Uterus (tissue), 4 donors: Measurements from ENCODE around the gene PHLDB3. TPM values are rescaled to one million over a fixed set of nuclear protein-coding genes. Genes with fewer than 3 reads are reported as not detected.
"Not testable (repeated sequence)": the region's sequence is repeated elsewhere in the genome, so short reads cannot be mapped to it uniquely, and the experiment has no call there.

Experiments
- DNase-seq, 2 donors: peaks; one replicate each; pipeline ENCODE4 v3.0.0-alpha.2; 2019 to 2020
- H3K27ac ChIP-seq, 2 donors: fragments of 200-600 bp; sonication (generic); 1 replicate in 1 of 2; 2 replicates in 1 of 2; pipeline ENCODE4 v1.5.1; 2016 to 2018
- H3K27me3 ChIP-seq, 2 donors: fragments of 200-600 bp; sonication (generic); one replicate each; pipeline ENCODE4 v1.5.1; 2018 to 2019; ENCODE audit warnings: control low read depth in 1 of 2
- H3K36me3 ChIP-seq, 2 donors: fragments of 200-600 bp; sonication (generic); one replicate each; pipeline ENCODE4 v1.5.1; 2019; ENCODE audit warnings: control low read depth in 1 of 2
- H3K4me1 ChIP-seq, 2 donors: fragments of 200-600 bp; sonication (generic); one replicate each; pipeline ENCODE4 v1.5.1; 2018 to 2019; ENCODE audit warnings: control low read depth in 1 of 2
- H3K4me3 ChIP-seq, 2 donors: fragments of 200-600 bp; sonication (generic); 1 replicate in 1 of 2; 2 replicates in 1 of 2; pipeline ENCODE4 v1.5.1; 2018 to 2019; ENCODE audit warnings: mild to moderate bottlenecking in 1 of 2
- H3K9me3 ChIP-seq, 2 donors: fragments of 200-600 bp; sonication (generic); one replicate each; pipeline ENCODE4 v1.5.1; 2019; ENCODE audit warnings: control low read depth in 1 of 2
- CTCF ChIP-seq, 4 experiments: fragments of 200-600 bp in 2 of 4; fragments of 450-650 bp in 2 of 4; sonication (generic) in 2 of 4; IDR thresholded peaks; one replicate each; pipeline ENCODE4 v1.5.1; 2016 to 2019; ENCODE audit warnings: antibody characterized with exemption in 4 of 4, mild to moderate bottlenecking in 2 of 4, moderate library complexity in 1 of 4
- POLR2A ChIP-seq, 2 donors: fragments of 450-650 bp; IDR thresholded peaks; one replicate each; pipeline ENCODE4 v1.6.1; 2016; ENCODE audit warnings: antibody characterized with exemption in 2 of 2, mild to moderate bottlenecking in 1 of 2, moderate library complexity in 1 of 2
- intact Hi-C: fragments of 100-400 bp; cut with DNase I; formaldehyde crosslinking; loops from one replicate; pipeline ENCODE4 v1.15.1; 2023; ENCODE audit warnings: low total_unique reads
- total RNA-seq, 4 donors: library from RNA; depleted of rRNA in 3 of 4; stranded (reverse); fragments of >200 nt in 3 of 4; gene quantifications; one replicate each; pipeline versions ENCODE4 v1.1.0 to v1.2.4, GENCODE V29; 2014 to 2023
- donor health status: DM: yes; HTN: yes; CAD: no.

PHLDB3 gene
- total RNA-seq, 4 donors from 2014 or later: 0.51 to 27.1 (median 6.1) TPM

- DNase-seq: peak; percentile 69 to 80
- Histone ChIP-seq H3K4me1 (no peaks in the 10 kb centered on the region), H3K9me3 (no peaks in the 10 kb centered on the region), H3K4me3 (no peak overlapping the region), H3K27me3 (no peaks in the 10 kb centered on the region), H3K36me3 (no peaks in the 10 kb centered on the region), H3K27ac (no peak overlapping the region)
- TF ChIP-seq CTCF (IDR thresholded peaks at IDR 0.05): peak; percentile 89 to 96 (median 94)
- TF ChIP-seq POLR2A (IDR thresholded peaks at IDR 0.05): no peak
- intact Hi-C loops: loop anchor here (2.0 kb wide), 1 partner anchor 72 kb away; no protein-coding TSS in a partner anchor
Measured at GRCh38 chr19:43446746-43447489, 57.6 kb downstream of the PHLDB3 start.

GRCh38 chr19:43445426-43445825 is 59.1 kb downstream of the PHLDB3 start:
- TF ChIP-seq CTCF (IDR thresholded peaks at IDR 0.05) (no peak), POLR2A (IDR thresholded peaks at IDR 0.05) (no peak)
- no peak for DNase-seq
- Histone ChIP-seq H3K4me3 (no peak overlapping the region), H3K9me3 (no peaks in the 10 kb centered on the region), H3K4me1 (no peaks in the 10 kb centered on the region), H3K36me3 (no peaks in the 10 kb centered on the region), H3K27me3 (no peaks in the 10 kb centered on the region), H3K27ac (no peak overlapping the region)
- intact Hi-C loops: no loop called here

- Histone ChIP-seq H3K36me3 (no peaks in the 10 kb centered on the region), H3K4me1 (no peaks in the 10 kb centered on the region), H3K27ac (no peak overlapping the region), H3K9me3 (no peaks in the 10 kb centered on the region), H3K4me3 (no peak overlapping the region), H3K27me3 (no peaks in the 10 kb centered on the region)
- no peak for TF ChIP-seq CTCF (IDR thresholded peaks at IDR 0.05)
- TF ChIP-seq POLR2A (IDR thresholded peaks at IDR 0.05): no peak
- no peak for DNase-seq
- intact Hi-C loops: no loop called here
Measured at GRCh38 chr19:43444531-43445287, 59.8 kb downstream of the PHLDB3 start.

- H3K4me1 ChIP-seq, H3K27ac ChIP-seq, intact Hi-C loops, H3K4me3 ChIP-seq, H3K36me3 ChIP-seq, H3K9me3 ChIP-seq, DNase-seq, H3K27me3 ChIP-seq: not testable (repeated sequence)
Measured at GRCh38 chr19:43444091-43444490, 60.5 kb downstream of the PHLDB3 start.

- Histone ChIP-seq H3K36me3 (no peaks in the 10 kb centered on the region), H3K4me3 (no peak overlapping the region), H3K27ac (no peak overlapping the region), H3K9me3 (no peaks in the 10 kb centered on the region), H3K4me1 (peaks cover 0 to 3% of the 10 kb centered on the region in 2 donors), H3K27me3 (no peaks in the 10 kb centered on the region)
- no peak for DNase-seq
- TF ChIP-seq CTCF (IDR thresholded peaks at IDR 0.05): no peak
- TF ChIP-seq POLR2A (IDR thresholded peaks at IDR 0.05): no peak
- intact Hi-C loops: no loop called here
Measured at GRCh38 chr19:43441716-43442115, 62.8 kb downstream of the PHLDB3 start.
